ENCODE results near the gene SEPTIN8.

DNA sequence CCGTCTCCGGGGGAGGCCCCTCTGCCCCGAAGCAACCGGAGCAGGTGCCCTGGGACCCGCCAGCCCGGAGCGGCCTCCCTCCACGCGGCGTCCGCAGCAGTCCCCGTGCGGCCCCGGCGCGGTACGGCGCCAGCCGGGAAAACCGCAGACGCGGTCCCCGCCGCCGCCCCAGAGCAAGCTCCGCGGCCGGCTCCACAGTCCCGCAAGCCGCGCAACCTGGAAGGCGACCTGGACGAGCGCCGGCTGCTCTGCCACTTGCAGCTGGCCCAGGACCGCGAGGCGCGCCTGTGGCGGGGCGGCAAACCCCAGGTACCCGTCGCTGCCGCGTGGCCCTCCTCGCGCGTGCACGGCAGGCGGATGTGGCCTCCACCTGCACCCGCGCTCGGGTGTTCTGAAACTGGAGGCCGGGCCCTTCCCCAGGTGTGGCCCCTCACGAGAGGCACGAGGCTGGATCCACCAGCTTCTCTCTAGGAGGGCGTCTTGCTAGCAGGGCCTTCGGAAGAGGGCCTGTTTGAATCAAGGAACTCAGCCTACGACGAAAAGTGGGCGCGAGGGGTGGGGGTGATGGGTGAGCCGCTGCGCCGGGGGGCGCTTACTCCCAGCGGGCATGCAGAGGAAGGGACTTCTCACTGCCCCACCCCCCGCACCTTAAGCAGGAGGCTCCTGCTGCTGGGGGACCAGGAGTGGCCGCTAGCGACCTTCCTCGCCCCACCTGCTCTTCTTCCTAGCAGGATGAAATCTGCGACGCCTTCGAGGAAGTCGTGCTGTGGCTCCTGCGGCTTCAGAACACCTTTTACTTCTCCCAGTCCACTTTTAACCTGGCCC, 29.2 kb downstream of the SEPTIN8 start:
- TF ChIP-seq, protein P1, sequence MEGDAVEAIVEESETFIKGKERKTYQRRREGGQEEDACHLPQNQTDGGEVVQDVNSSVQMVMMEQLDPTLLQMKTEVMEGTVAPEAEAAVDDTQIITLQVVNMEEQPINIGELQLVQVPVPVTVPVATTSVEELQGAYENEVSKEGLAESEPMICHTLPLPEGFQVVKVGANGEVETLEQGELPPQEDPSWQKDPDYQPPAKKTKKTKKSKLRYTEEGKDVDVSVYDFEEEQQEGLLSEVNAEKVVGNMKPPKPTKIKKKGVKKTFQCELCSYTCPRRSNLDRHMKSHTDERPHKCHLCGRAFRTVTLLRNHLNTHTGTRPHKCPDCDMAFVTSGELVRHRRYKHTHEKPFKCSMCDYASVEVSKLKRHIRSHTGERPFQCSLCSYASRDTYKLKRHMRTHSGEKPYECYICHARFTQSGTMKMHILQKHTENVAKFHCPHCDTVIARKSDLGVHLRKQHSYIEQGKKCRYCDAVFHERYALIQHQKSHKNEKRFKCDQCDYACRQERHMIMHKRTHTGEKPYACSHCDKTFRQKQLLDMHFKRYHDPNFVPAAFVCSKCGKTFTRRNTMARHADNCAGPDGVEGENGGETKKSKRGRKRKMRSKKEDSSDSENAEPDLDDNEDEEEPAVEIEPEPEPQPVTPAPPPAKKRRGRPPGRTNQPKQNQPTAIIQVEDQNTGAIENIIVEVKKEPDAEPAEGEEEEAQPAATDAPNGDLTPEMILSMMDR (conservative IDR thresholded peaks at IDR 0.05; ENCODE audit: low read length), result no peak
- no peak for TF ChIP-seq EZH2phosphoT487 (IDR thresholded peaks at IDR 0.05; ENCODE audit: borderline replicate concordance)
